ENCODE results near the gene VAV3.

Gene VAV3

DNA sequence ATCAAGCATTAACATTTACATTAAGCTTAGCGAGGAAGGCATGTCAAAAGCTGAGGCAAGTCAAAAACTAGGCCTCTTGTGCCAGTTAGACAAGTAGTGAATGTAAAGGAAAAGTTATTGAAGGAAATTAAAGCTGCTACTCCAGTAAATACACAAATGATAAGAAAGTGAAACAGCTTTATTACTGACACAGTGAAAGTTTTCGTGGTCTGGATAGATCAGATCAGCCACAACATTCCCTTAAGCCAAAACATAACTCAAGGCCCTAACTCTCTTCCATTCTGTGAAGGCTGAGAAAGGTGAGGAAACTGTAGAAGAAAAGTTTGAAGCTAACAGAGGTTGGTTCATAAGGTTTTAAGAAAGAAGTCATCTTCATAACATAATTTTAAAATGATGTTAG, 131.9 kb downstream of the VAV3 start:
- DNase-seq (ENCODE audit: low spot score), result no peak

DNA sequence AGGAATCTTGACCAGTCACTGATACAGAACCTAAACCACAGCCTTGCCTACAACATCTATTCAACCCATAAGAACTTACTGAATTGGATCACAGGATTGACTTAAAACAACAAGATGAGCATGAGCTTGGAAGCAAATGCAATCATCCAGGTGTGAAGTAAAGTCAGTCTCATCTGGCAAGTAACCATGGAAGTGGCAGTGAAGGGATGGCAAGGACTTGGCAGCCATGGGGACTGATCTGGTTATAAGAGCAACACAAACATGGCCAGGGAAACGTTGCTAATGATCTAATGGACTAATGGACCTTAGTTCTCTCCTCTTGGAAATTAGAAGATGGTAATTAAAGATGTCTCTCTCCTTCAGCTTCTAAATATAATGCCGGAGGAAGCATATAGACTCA, 133.1 kb downstream of the VAV3 start:
- no peak for DNase-seq (ENCODE audit: low spot score)

DNA sequence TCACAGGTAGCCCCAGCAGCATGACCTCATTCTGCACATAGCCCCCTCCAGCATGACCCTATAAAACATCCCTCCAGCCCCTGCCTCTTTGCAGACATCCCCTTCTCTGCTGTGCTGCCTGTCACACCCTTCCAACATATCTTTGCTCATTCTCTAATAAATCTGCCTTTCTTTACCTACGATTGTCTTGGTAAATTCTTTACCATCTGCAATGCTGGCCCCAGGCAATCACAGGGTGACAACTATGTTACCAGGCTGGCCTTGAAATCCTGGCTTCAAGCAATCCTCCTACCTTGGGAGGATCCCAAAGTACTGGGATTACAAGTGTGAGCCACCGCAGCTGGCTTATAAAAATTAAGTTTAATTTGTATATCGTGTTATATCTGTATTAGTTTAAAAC, 134.5 kb downstream of the VAV3 start:
- DNase-seq (ENCODE audit: low spot score), result no peak

DNA sequence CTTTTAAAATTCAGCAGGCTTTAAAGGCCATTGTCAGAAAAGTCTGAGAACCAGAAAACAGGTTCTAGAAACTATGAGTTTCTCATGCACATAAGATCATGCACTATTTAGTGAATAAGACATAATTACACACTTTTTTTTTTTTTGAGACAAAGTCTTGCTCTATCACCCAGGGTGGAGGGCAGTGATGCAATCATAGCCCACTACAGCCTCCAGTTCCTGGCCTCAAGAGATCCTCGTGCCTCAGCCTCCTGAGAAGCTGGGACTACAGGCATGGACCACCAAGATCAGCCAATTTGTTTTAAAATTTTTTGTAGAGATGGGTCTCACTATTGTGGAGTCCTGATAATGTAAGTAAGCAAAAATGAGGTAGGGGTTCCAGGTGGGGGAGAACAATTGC, 134.9 kb downstream of the VAV3 start:
- DNase-seq (ENCODE audit: low spot score), result no peak

DNA sequence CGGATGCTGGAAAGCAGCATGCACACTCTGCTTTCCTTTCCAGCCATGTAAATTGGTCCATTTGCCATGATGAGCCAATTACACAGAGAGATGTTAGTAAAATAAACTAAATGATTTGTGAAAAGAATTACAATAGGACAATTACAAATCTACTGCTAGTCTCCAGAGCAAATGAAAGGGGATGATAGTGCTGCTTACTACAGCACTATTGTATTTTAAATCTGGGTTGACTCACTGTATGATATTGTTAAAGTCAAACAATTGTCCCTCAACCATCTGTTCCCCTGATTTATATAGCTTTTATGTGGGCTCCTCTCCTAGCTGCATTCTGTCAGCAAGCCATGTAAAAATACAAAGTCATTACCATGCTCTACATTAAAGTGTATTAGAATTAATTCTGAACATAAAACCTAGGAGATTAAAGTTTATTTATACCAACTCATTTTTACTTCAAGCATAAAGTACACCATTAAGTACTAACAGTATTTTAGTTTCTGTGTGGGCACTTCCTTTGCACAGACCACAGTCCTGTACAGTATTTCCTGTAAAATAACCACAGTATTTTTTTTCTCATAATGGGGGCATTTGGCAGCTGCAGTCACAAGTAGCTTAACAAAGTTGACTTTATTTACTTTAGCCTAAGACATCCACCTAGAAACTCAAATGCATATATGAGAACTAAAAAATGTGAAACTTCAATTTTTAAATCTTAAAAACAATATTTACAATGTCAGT, 135.8 kb downstream of the VAV3 start:
- DNase-seq (ENCODE audit: low spot score), result no peak

DNA sequence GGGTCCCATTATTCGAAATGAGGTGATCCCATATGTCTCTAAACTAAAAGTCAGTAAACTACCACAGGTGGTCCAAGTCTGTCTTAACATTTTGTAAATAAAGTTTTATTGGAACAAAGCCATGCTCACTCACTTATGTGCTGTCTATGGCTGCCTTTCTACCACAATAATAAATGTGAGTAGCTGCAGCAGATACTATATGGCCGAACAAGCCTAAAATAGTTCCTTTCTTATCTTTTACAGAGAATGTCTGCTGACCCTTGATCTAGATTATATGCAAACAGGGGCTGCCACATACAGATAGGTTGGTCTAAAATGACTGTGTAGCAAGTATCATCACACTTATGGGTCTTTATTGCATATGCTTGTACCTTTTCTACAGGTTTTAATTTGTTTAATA, 140.0 kb downstream of the VAV3 start:
- DNase-seq (ENCODE audit: low spot score), result no peak

DNA sequence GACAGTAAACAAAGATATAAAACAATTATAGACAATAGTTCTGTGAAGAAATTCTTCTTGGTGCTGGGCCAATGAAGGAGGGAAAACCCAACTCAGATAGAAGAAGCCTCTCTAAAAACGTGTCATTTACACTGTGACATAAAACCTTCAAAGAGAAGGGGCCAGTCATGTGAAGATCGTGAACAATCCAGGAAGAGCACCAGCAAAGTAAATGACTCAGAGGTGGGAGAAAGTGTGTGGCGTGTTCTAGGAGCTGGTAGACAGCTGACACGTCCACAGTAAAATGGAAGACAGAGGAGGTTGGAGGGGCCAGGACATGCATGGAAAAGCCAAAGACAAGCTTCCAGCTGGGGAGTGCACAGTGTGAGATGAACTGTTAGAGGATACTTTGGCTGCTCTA, 143.6 kb downstream of the VAV3 start:
- DNase-seq (ENCODE audit: low spot score), result no peak

DNA sequence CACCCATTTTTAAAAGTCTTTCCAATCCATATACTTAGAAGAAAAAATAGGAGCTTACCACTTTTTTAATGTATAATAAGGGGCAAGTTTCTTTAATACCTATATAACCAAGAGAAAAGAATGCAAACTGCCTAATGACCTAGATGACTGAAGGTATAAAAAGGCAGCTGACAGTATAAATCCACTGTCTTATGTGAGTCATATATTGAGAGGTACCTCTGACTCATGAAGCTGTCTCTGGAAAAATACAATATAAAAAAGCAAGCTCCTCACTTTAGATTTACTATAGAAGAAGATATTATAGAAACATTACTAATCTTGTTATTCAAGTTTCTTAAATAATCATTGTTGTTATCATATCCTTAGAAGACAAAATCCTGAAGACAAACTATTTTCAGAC, 144.2 kb downstream of the VAV3 start:
- DNase-seq (ENCODE audit: low spot score), result peak; percentile 29

DNA sequence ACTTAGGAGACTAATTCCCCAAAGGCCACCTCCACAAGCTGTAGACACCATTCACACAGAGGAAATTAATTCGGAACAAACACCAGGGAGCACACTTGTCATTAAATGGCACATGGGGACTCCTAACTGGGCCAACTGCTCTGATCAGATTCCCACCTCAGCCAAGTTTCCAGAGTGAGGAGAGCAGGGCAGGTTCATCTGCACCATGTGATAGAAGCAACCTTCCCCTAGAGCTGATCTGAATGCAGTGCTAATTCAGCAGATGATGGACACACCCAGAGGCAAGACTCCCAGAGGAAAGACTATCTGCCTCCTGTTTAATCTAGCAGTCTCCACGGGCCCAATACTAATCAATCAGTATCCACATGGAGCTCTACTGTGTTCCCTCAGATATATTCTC, 147.0 kb downstream of the VAV3 start:
- DNase-seq (ENCODE audit: low spot score), result no peak

DNA sequence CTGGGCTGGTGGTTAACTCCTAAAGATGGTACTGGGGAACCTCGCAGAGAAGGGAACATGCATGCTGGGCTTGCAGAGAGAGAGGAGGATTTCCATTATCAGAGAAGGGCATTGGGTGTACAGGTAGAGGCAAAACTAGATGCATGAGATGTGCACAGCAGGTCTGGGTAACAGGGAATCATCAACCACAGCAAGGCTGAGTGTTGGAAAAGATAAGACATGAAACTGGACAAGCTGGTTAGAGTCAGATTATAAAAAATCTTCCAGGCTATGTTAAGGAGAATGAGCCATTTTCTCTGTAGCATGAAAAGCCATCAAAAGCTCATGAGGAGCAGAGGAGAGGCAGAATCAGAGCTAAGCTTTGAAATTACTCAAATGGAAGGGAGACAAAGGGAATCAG, 147.8 kb downstream of the VAV3 start:
- DNase-seq (ENCODE audit: low spot score), result no peak

DNA sequence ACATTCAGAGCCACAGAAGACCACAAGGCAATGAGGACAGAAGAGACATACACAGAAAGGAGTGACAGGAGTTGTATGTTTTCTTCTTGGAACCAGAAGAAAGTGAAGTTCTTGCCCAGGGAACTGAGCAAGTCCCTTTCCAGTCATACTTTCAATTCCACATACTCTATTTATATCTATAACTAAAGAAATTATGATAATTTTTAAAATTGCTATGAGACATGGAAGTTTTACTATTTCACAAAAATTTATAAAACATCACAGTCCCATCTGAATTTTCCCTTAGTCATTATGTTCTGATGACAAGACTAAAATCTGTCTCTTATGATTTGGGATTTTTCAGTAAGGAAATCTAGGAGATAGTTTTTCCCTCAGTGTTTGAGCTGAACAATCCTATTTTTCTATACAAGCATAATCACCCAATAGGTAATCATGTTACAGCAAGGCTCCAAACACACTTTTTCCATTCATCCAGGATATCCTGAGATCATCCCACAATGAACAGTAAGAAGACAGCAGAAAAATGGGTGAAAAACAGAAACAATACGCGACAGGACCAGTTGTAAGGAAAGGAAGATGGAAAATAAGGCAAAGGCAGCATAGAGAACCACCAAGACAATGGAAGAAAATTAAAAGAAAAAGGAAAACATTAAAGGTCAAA, 154.6 kb downstream of the VAV3 start:
- DNase-seq (ENCODE audit: low spot score), result no peak

DNA sequence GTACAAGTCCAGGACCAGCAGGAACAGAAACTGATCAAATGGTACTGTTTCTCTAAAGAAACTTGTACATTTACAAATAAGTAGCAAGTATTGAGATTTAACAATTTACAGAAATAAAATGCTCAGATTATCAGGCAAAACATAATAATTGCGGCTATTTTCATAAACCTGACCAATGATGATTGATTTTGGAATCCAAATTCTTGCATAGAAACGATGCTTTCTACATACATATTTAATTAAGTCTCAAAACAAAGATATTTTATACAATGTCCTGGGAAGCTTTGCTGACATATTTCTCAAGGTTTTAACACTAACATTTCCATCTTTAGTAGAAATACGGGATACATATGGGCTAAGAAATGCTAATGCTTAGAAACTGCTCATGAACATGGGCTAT, 157.1 kb downstream of the VAV3 start:
- DNase-seq (ENCODE audit: low spot score), result no peak

DNA sequence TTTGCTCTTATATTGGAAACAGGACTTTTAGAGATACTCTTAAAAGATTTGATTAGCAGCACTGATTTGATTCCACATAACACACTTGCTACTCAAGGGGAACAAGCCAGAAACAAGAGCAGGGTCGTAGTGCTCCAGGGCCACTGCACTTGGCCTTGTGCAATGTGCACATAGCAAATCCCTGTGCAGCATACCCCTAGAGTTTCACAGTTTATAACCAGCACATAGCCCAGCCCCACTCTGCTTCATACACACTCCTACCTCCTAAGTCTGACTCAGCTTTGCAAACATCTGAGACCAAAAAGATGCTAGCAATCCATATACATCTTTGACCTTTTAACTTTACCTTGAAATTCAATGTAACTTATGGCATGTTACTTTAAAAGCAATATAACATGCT, 157.6 kb downstream of the VAV3 start:
- no peak for DNase-seq (ENCODE audit: low spot score)

DNA sequence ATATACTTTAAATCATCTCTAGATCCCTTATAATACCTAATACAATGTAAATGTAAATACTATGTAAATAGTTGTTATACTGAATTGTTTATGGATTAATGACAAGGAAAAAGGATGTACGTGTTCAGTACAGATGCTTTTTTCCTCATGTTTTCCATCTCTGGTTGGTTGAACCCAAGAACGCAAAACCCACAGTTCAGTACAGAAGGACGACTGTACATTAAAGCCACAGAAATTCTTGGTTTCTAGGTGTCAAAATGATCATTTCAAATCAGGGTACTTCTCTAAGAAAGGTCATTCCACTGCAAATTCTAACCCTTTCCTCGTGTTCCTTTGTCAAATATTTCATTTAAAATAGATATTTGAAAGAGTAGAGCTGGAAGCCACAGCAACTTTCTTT, 158.1 kb downstream of the VAV3 start:
- DNase-seq (ENCODE audit: low spot score), result no peak

DNA sequence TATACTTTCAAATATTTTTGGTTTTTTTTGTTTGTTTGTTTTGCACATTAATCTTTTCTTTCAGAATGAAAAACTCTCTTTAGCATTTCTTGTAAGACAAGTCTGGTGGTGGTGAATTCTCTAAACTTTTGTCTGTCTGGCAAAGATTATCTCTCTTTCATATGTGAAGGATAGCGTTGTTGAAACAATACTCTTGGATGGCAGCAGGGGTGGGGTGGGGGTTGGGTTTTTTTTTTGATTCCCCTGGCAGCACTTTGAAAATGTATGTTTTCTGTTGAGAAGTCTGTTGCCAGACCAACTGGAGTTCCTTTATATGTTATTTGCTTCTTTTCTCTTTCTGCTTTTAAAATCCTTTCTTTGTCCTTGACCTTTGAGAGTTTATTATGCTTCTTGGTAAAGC, 160.2 kb downstream of the VAV3 start:
- no peak for DNase-seq (ENCODE audit: low spot score)

DNA sequence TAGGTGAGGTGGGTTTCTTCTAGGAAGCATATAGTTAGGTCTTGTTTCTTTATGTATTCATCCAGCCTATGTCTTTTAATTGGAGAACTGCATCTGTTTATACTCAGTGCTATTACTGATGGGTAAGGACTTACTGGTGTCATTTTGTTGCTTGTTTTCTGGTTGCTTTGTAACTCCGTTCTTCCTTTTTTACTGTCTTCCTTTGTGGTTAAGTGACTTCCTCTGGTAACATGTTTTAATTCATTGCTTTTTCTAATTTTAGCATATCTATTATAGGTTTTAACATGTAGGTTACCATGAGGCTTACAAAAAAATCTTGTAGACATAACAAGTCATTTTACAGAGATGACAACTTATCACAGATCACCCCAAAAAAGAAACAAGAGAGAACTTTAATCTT, 160.8 kb downstream of the VAV3 start:
- DNase-seq (ENCODE audit: low spot score), result no peak

DNA sequence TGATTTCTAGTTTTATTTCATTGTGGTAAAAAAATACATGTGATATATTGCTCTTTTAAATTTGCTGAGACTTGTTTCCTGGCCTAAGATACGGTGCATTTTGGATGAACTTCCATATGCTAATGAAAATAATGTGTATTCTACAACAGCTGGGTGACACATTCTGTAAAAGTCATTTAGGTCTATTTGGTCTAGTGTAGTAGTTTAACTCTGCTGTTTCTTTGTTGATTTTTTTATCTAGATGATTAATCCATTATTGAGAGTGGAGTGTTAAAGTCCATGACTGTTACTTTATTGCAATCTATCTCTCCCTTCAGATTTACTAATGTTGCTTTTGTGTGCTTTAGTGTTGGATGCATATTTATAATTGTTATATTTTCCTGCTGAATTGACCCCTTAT, 161.4 kb downstream of the VAV3 start:
- no peak for DNase-seq (ENCODE audit: low spot score)

DNA sequence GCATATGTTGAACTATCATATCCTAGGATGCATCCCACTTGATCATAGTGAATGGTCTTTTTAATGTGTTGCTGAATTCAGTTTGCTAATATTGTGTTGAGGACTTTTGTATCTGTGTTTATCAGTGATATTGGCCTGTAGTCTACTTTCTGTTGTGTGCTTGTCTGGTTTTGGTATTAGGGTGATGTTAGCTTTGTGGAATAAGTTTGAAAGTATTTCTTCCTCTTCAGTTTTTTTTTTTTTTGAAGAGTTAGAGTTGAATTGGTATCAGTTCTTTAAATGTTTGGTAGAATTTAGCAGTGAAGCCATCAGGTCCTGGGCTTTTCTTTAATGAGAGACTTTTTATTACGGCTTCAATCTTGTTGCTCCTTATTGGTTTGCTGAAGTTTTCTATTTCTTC, 162.3 kb downstream of the VAV3 start:
- no peak for DNase-seq (ENCODE audit: low spot score)

DNA sequence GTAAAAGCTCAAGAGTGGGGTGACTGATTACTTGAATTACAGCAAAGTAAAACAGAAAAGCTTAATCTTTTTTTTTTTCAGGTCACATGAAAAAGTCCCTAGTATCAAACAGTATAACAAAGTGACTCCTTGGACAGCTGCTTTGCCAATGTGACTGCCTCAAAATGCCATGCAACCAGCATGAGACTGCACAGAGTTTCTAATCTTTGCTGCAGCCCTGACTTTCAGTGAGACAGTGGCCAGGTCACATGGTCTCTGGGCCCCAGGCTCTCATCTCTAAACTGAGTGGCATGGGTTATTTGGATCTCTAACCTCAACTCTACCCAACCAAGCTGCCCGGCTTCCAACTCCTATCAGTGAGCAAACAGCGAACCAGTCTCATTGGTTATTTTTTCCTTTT, 169.0 kb downstream of the VAV3 start:
- no peak for DNase-seq (ENCODE audit: low spot score)

DNA sequence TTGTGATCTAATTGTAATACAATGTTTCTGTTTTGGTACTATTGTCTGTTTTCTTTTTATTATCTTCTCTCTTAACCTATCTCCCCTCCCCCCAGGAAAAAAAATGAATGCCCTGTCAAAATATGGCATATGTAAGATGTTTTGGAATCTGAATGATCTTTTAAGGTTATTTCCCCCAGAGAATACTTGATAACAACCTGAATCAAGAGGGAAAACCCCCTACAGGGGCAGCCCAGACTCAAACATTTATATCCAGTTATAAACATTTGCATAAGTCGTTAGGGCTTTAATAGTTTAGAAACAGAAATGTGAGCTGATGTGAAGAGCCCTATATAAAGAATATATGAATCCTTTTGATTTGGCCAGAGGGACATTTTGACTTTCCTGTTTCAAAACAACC, 169.5 kb downstream of the VAV3 start:
- DNase-seq (ENCODE audit: low spot score), result no peak

DNA sequence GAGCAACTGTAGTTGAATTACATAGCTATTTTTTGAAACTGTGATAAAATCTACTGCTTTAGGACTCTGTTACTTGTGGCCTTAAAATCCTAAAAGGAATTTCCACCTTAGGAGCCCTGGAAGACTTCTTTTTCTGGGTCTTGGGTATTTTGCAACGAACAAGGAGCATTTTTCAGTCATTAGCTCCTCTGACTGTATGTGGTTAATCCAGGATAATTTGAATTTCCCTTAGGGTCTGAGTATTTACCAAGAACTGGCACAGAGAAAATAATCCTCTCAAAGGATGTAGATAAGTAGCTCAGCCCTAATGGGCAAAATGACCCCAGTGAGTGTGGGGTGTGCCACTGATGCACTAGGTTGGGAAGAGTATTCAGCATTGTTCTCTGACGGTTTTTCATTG, 170.4 kb downstream of the VAV3 start:
- no peak for DNase-seq (ENCODE audit: low spot score)

DNA sequence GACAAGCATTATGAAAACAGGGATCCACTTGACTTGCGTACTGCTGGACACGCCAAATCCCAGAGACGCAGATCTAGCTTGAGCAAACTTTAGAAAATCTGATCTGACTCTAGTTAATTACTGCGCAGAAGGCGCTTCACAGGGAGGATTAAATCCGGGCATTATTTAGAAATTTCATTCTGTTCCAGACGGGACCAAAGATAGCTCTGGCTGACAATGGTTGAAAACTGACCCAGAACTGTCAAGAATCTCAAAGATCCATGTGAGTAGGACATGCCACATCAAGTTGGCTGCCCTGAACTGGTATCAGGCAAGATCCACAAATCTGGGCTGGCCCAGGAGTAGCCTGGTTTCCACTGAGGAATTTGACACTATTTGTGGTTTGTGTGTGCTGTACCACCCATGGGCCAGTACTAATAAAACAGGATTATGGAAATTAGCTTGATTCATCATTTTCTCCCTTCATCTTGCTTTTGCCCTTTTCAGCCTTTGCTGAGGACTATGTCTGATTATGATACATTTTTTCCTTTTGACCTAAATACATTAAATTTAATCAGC, 171.0 kb downstream of the VAV3 start:
- DNase-seq (ENCODE audit: low spot score), result no peak

DNA sequence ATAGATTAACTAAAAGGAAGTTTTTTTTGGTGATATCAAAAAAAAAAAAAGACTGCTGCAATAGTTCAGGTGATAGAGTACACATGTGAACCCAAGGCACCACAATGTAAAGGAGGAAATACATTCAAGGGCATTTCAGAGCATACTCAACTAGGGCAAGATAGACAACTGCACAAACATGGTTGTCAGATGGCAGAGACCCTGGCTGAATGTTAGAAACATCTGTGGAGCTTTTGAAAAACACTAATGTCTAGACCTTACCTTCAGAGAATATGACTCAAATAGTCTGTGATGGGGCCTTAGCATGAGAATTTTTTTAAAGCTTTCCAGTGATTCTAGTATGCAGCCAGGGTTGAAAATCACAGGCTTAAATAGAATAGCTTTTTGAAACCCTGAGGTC, 173.6 kb downstream of the VAV3 start:
- no peak for DNase-seq (ENCODE audit: low spot score)
